OCI-LY3 (cell line): Measurements from ENCODE around the gene EIF4E1B.

Experiments used
- CTCF ChIP-seq: fragments of 200-600, 300-600 bp; sonication (generic); IDR thresholded peaks from 2 replicates; pipeline ENCODE4 v1.5.1; 2014; ENCODE audit warnings: antibody characterized with exemption, low read length, low read depth
- EZH2phosphoT487 ChIP-seq: fragments of 200-600 bp; shearing (Covaris generic); IDR thresholded peaks from 2 replicates; pipeline ENCODE4 v1.6.1; 2018; ENCODE audit warnings: antibody characterized with exemption, mixed run types, low read depth

DNA sequence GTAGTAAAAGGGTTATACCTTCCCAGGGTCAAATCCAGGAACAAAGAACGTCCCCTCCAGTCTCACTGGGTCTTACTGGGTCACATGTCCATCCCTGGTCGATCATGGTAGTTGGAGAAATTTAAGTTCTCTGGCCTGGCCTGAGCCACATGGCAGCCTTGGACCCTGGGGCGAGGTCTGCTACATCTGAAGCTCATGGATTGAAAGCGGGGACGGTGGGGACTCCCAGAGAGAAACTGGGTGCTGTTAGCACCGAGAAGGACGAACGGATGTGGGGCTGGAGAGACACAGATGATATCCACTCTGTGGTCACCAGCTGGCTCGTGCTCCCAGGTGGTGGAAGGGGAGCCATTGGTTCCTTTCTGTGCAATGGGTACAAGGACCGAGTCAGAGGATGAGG is 63.7 kb downstream of the EIF4E1B start:
- TF ChIP-seq CTCF (no peak), EZH2phosphoT487 (no peak)
